ENCODE data around the gene CLCF1. TPM values are rescaled to one million over a fixed set of nuclear protein-coding genes. Genes with fewer than 3 reads are reported as not detected.
A peak's percentile ranks its signal among the peaks of the same experiment; 100 is the strongest.

CLCF1 gene
- total and polyA plus RNA-seq, 2 of the 13 experiments (the other 11 are each of a cell fraction or from before 2014, with no cell fraction given), result 0.49 to 0.78 TPM

DNA sequence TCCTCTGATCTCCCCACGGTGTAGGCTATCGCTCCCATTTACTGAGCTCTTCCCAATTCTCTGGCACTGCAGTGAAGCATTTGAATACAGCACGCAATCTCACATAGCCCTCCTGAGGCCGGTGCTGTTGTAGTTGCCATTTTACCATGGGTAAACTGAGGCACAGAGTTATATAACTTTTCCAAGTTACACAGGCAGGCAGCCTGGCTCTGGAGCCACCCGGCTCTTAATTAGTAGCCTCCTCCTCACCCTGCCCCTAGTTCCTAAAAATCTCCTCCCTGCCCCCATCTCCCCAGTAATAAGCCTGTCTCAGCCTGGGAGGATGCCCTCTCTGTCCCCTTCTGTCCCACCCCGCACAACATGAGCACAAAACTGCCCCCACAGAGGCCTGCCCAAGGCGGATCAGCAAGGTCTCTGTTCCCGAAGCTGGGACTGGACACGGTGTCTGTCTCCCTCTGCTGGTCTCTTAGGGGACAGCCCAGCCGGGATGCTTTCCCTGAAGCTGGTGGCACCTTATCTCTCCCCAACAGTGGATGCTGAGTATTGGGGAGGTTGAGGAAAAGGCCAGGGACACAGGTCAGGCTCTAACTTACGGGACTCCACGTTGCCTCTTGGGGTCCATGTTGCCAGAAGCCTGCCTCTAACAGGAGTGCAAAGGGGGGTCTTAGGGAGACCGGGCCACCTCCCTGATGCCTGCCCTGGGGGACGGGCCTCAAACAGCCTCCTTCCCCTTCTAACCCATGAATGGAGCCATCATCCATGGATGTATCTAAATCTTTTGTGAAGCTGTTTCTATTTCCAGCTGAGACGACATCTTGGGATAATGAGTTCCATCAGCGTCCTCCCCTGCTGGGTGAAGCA is 9.1 kb upstream of the CLCF1 start (continued):
- TF ChIP-seq ZBTB3 (CRISPR knock-in tag; IDR thresholded peaks at IDR 0.05; ENCODE audit: borderline replicate concordance, low read depth) (no peak), CEBPG (CRISPR knock-in tag; IDR thresholded peaks at IDR 0.05) (no peak), TRAFD1 (CRISPR knock-in tag; IDR thresholded peaks at IDR 0.05; ENCODE audit: borderline replicate concordance) (no peak), CCAR2 (optimal IDR thresholded peaks at IDR 0.05; ENCODE audit: low read depth, low read length) (no peak), PPARG (CRISPR knock-in tag; conservative IDR thresholded peaks at IDR 0.05) (no peak), POLR2A (IDR thresholded peaks at IDR 0.05; ENCODE audit: insufficient read depth in 1 of 2, low read depth in 2 of 2, low read length in 2 of 2) (no peak), HDAC2 (CRISPR knock-in tag; IDR thresholded peaks at IDR 0.05) (peak; percentile 33; the same call in 1 of the 2 replicates), ZNF691 (CRISPR knock-in tag; IDR thresholded peaks at IDR 0.05; ENCODE audit: borderline replicate concordance, low read depth) (peak; percentile 39; the same call in 1 of the 2 replicates), ZNF564 (CRISPR knock-in tag; IDR thresholded peaks at IDR 0.05) (no peak), SAP130 (CRISPR knock-in tag; IDR thresholded peaks at IDR 0.05; ENCODE audit: low read depth) (peak; percentile 20; the same call in 1 of the 2 replicates), E2F2 (CRISPR knock-in tag; IDR thresholded peaks at IDR 0.05; ENCODE audit: borderline replicate concordance) (no peak), ZFAT (CRISPR knock-in tag; conservative IDR thresholded peaks at IDR 0.05) (no peak), ZNF383 (CRISPR knock-in tag; IDR thresholded peaks at IDR 0.05; ENCODE audit: borderline replicate concordance) (no peak), PCBP1 (IDR thresholded peaks at IDR 0.05; ENCODE audit: borderline replicate concordance, low read depth, low read length) (no peak), HMG20B (CRISPR knock-in tag; conservative IDR thresholded peaks at IDR 0.05) (no peak), ZSCAN9 (CRISPR knock-in tag; IDR thresholded peaks at IDR 0.05; ENCODE audit: borderline replicate concordance) (no peak), ARHGAP35 (CRISPR knock-in tag; IDR thresholded peaks at IDR 0.05; ENCODE audit: borderline replicate concordance) (no peak), ZNF343 (CRISPR knock-in tag; IDR thresholded peaks at IDR 0.05) (no peak), SNRNP70 (IDR thresholded peaks at IDR 0.05; ENCODE audit: low read depth, low read length) (no peak), SP1 (IDR thresholded peaks at IDR 0.05) (no peak), SP1 (CRISPR knock-in tag; IDR thresholded peaks at IDR 0.05) (no peak), ZNF747 (CRISPR knock-in tag; IDR thresholded peaks at IDR 0.05; ENCODE audit: borderline replicate concordance) (no peak), DDIT3 (CRISPR knock-in tag; IDR thresholded peaks at IDR 0.05) (no peak), NONO (IDR thresholded peaks at IDR 0.05) (no peak), NONO (CRISPR knock-in tag; conservative IDR thresholded peaks at IDR 0.05) (no peak)
- TF ChIP-seq, protein P1, sequence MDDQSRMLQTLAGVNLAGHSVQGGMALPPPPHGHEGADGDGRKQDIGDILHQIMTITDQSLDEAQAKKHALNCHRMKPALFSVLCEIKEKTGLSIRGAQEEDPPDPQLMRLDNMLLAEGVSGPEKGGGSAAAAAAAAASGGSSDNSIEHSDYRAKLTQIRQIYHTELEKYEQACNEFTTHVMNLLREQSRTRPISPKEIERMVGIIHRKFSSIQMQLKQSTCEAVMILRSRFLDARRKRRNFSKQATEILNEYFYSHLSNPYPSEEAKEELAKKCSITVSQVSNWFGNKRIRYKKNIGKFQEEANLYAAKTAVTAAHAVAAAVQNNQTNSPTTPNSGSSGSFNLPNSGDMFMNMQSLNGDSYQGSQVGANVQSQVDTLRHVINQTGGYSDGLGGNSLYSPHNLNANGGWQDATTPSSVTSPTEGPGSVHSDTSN (CRISPR knock-in tag; IDR thresholded peaks at IDR 0.05; ENCODE audit: borderline replicate concordance), result no peak

Measured in HepG2 (cell line).